Muscle of arm (tissue), 12 donors: Measurements from ENCODE around the gene ARHGEF33. TPM values are rescaled to one million over a fixed set of nuclear protein-coding genes. Genes with fewer than 3 reads are reported as not detected.

Source experiments
- DNase-seq: peaks from one replicate; pipeline ENCODE4 v3.0.0-alpha.2; 2013
- polyA plus RNA-seq, 12 donors: library from polyadenylated mRNA; unstranded; fragments of 120-200 nt; gene quantifications; one replicate each; pipeline ENCODE4 v1.2.1, GENCODE V29; 2013; ENCODE audit not compliant: insufficient read length in 12 of 12

Gene ARHGEF33
- polyA plus RNA-seq, 12 donors: 0.81 to 1.9 (median 1.2) TPM; not detected in 2

GRCh38 chr2:38957972-38958371 is 68.3 kb downstream of the ARHGEF33 start:
- DNase-seq: no peak

DNA sequence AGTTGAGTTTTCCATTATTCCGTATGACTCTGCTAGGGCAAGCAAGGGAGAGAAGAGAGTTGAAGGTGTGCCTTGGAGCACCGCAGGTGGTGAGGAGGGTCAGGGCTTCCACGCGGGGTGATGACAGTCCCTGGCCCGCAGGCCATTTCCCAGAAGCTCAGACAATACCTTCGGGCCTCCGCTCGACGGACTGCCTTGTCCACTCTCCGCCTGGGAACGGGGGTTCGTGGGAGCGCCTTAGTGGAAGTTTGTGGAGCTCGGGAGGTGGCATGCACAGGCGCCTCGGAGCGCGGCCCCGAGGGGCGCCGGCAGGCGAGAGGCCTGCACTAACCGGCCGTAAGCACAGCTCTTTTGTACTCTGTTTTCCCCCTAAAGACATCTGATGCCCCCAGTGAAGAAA is 69.8 kb downstream of the ARHGEF33 start:
- no peak for DNase-seq

DNA sequence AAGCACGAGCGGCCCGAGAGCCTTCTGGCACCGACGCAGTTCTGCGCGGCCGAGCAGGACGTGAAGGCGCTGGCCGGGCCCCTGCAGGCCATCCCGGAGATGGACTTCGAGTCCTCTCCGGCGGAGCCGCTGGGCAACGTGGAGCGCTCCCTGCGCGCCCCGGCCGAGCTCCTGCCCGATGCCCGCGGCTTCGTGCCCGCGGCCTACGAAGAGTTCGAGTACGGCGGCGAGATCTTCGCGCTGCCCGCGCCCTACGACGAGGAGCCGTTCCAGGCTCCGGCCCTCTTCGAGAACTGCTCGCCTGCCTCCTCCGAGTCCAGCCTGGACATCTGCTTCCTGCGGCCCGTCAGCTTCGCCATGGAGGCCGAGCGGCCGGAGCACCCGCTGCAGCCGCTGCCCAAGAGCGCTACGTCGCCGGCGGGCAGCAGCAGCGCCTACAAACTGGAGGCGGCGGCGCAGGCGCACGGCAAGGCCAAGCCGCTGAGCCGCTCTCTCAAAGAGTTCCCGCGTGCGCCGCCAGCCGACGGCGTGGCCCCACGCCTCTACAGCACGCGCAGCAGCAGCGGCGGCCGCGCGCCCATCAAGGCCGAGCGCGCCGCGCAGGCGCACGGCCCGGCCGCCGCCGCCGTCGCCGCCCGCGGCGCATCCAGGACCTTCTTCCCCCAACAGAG is 70.4 kb downstream of the ARHGEF33 start:
- DNase-seq: peak; percentile 84

- no peak for DNase-seq
Measured at GRCh38 chr2:38960609-38961320, 71.1 kb downstream of the ARHGEF33 start.

GRCh38 chr2:38966006-38966405 is 76.3 kb downstream of the ARHGEF33 start:
- no peak for DNase-seq

DNA sequence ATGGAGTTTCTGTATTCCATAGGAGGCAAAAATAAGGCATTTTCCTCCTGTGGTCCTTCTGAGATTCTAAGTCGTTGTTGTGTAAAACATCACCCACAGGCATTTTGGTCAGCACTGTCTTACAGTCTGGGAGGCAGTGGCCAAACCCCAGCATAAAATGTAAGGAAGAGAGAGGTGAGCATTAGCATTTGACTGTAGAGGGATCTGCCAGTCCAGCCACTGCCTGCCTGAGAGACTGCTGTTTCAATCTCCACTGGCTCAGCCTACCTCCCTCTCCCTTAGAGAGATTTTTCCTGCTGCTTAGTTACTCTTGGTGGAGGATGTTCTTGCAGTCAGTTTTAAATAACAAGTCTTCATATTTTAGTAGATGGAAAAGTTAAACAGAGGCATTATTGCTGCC is 77.0 kb downstream of the ARHGEF33 start:
- no peak for DNase-seq

DNA sequence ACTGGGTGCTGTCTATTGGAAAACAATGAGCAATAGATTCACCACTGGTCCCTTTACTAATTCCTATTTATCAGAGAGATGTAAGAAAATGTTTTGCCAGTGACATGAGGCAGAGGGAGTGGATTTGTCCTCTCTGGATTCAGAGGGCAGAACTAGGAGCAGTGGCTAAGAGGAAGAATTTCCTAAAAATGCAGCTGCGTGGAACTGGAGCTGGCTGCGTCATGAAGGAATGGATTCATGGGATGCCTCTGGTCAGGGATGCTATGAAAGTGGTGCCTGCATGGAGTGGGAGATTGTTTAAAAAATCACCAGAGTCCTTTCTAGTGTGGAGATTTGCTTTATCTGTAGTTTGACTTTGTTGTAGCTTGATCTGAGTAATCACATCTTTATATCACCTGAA is 78.3 kb downstream of the ARHGEF33 start:
- no peak for DNase-seq

GRCh38 chr2:38971377-38971776 is 81.7 kb downstream of the ARHGEF33 start:
- no peak for DNase-seq

DNA sequence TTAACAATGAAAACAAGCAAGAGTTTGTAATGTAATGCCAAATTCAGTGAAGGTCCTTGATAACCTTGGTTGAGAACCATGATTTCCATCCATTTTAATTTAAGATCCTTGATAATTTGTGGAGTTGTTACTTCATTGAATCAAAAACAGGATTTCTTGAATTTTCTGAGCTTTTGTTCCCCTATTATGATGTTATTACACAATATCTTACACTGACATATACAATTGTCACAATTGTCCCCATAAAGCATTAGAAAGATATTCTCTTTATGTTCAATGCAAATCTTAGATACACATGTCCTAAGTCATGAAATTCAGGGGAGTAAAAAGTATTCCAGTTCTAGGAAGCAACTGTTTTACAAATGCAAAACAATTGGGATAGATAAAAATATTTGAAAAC is 83.6 kb downstream of the ARHGEF33 start:
- DNase-seq: no peak

DNA sequence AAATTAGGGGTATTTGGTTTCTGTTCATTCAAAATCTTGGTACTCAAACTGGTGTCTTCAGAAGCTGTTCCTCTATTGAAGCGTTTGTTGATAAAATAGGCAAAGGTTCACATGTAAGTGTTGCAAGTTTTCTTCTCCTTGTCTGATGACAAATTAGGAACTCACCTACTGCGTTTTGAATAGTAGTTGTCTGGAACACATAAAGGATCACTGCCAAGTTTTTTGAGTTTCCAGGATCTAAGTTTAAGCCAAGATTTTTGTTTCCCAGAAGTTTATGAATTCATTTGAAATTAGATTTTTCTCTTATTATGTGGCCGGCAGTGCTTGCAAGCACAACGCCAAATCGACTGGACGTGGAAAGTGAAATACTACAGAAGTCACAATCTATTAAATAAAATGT is 85.4 kb downstream of the ARHGEF33 start:
- DNase-seq: peak; percentile 37

- DNase-seq: no peak
Measured at GRCh38 chr2:38977047-38977446, 87.4 kb downstream of the ARHGEF33 start.

- DNase-seq: no peak
Measured at GRCh38 chr2:38978296-38978903, 88.7 kb downstream of the ARHGEF33 start.

- no peak for DNase-seq
Measured at GRCh38 chr2:38978908-38979307, 89.2 kb downstream of the ARHGEF33 start.

DNA sequence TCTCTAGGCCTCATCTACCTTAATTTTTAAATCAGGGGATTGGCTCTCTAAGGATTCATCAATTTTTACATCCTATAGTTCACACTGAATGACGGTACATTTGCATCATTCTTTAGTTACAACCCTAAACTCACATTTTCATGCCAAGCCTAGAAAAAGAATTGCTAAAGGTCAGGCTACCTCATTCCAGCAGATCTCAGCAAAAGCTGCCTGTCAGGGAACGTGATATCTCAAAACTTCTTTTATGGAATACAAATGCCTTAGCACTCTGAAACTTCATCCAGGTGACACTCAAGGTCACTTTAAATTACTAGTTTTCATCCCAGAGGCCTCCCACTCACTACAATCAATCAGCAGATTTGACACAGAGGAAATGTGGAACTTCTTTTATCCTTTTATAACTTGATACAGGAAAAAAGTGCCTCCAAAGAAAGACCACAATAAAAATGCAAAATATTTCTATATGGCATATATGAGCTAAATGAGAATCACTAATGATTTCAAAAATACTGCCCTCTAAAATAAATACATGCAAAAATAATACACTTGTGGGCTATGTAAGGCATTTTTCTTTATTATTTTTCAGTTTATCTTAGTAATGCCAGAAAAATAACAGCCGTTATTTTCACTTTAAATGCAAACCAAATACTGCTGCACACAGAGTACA is 91.5 kb downstream of the ARHGEF33 start:
- no peak for DNase-seq

DNA sequence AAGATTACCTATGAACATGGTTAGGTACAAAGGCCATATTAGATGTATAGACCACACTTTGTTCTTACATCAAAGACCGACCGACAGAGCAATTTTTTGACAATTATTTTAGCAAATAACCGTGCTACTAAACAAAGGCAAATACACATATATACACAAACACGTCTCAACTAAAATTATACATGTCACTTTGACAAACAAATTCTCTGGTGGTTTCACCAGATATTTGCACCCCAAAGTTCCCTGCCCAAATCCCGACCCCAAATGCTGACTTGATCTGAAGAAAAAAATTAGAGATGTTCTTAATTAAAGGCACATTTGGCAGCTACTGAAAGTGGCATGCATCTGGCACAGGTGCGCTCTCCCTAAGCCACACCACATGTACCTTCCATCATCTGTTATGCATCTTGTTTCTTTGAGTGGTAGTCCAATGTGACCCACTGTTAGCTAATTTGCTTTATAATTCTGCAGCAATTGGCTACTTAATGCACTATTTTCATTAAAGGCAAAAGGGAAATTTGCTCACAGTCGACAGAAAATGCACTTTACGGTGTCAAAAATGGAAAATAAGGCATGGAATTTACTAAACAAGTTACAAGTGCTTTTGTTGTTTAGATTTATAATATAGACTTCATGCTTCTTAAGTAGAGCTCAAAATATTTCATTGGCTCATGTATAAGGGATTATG is 92.1 kb downstream of the ARHGEF33 start:
- DNase-seq: no peak

GRCh38 chr2:38982498-38982897 is 92.8 kb downstream of the ARHGEF33 start:
- DNase-seq: no peak

- no peak for DNase-seq
Measured at GRCh38 chr2:38988716-38989115, 99.0 kb downstream of the ARHGEF33 start.

DNA sequence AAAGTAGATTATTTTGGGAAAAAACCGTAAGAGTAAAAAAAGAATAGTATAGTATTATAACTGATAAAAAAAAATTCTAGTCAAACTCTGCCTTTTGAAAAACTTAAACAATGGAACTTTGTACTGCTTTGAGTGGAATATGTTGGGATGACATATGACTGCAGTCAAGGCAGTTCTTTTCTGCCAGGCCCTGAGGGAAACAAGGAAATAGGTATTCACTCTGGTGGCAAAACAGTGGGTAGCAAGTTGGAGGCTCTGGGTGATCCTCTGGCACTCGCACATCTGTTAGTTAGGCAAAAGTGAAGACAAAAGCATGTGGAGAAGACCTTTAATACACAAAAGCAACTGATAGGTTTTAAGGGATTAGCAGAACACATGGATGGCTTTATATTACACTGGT is 102.2 kb downstream of the ARHGEF33 start:
- DNase-seq: no peak

- DNase-seq: no peak
Measured at GRCh38 chr2:38997781-38998180, 108.1 kb downstream of the ARHGEF33 start.

- no peak for DNase-seq
Measured at GRCh38 chr2:39000552-39000951, 110.9 kb downstream of the ARHGEF33 start.

- no peak for DNase-seq
Measured at GRCh38 chr2:39007875-39008504, 118.3 kb downstream of the ARHGEF33 start.

DNA sequence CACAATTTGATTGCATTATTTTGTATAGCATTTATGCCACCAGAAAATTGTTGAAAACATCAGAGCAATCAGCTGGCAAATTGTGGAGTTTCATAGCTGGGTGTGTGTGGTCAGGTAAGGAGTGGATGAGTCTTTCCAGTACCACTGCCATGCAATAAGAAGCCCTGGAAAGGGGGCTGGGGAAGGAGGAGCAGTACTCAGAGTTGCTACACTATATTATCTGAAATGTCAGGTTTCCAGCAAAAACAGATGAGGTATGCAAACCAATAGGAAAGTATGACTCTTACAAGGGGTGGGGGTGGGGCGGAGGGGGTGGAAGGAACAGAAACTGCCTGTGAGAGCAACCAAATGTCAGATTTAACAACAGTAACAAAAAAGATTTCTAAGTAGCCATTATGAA is 119.0 kb downstream of the ARHGEF33 start:
- DNase-seq: no peak
